ENCODE data around the gene LAMTOR1.

- no peak for TF ChIP-seq CTCF (conservative IDR thresholded peaks at IDR 0.05; ENCODE audit: low read length)
- no peak for TF ChIP-seq EZH2phosphoT487 (IDR thresholded peaks at IDR 0.05; ENCODE audit: borderline replicate concordance, low read depth, low read length)
Measured at GRCh38 chr11:72140661-72141060, 37.6 kb upstream of the LAMTOR1 start.
